ENCODE results near the gene ZBTB11.

- TF ChIP-seq, protein P1, sequence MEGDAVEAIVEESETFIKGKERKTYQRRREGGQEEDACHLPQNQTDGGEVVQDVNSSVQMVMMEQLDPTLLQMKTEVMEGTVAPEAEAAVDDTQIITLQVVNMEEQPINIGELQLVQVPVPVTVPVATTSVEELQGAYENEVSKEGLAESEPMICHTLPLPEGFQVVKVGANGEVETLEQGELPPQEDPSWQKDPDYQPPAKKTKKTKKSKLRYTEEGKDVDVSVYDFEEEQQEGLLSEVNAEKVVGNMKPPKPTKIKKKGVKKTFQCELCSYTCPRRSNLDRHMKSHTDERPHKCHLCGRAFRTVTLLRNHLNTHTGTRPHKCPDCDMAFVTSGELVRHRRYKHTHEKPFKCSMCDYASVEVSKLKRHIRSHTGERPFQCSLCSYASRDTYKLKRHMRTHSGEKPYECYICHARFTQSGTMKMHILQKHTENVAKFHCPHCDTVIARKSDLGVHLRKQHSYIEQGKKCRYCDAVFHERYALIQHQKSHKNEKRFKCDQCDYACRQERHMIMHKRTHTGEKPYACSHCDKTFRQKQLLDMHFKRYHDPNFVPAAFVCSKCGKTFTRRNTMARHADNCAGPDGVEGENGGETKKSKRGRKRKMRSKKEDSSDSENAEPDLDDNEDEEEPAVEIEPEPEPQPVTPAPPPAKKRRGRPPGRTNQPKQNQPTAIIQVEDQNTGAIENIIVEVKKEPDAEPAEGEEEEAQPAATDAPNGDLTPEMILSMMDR (IDR thresholded peaks at IDR 0.05): no peak
- TF ChIP-seq POLR2A (IDR thresholded peaks at IDR 0.05): no peak
Observed at GRCh38 chr3:101637451-101637850, 39.5 kb downstream of the ZBTB11 start.
